Astrocyte of the spinal cord (primary cell): ENCODE measurements around the gene LTV1.

ENCODE experiments used
- DNase-seq: peaks from one replicate; pipeline ENCODE4 v3.0.0; 2011; ENCODE audit warnings: low read depth, low spot score
- H3K4me3 ChIP-seq: 2 replicates; pipeline ENCODE4 v1.5.1; 2011; ENCODE audit warnings: low read depth, mild to moderate bottlenecking, low read length, moderate library complexity
- in situ Hi-C: cut with HindIII; loops from 2 replicates; pipeline ENCODE4 v1.10.0; 2017; ENCODE audit warnings: low sequenced_read_pairs
- TF ChIP-seq, protein P1 (sequence below): IDR thresholded peaks from 2 replicates; pipeline ENCODE4 v1.5.1; 2012; ENCODE audit warnings: low read depth, mild to moderate bottlenecking, low read length, inconsistent platforms

The LTV1 gene

DNA sequence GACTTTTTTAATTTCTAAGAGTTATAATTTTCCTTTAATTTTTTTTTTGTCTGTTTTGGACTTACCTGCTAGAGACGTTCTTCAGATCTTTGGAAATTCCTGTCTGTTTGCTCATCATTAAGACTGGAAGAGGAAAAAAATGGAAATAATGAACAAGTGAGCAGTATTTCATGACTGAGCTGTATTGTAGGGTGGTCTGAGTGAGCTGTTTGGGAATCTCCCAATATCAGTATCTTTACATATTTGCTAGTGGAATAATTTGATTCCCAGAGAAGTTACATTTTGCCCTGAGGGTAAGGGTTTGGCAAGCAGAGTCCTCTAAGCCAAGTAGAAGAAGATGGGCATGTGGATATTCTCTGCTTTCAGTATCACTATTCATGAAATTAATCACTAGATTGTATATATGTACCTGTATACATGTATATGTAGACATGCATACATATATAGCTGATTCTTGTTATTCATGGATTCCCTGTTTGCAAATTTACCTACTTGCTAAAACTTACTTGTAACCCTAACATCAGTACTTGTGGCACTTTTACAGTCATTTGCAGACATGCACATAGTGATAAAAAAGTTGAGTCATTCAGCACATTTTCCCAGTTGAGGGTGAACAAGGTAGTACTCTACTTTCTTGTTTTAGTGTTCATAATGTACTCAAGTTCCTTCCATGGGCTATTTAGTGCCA is 34.6 kb downstream of the LTV1 start:
- DNase-seq, result no peak
- in situ Hi-C loops, result no loop called here
- H3K4me3 ChIP-seq, result no peak overlapping the region
- TF ChIP-seq, protein P1, sequence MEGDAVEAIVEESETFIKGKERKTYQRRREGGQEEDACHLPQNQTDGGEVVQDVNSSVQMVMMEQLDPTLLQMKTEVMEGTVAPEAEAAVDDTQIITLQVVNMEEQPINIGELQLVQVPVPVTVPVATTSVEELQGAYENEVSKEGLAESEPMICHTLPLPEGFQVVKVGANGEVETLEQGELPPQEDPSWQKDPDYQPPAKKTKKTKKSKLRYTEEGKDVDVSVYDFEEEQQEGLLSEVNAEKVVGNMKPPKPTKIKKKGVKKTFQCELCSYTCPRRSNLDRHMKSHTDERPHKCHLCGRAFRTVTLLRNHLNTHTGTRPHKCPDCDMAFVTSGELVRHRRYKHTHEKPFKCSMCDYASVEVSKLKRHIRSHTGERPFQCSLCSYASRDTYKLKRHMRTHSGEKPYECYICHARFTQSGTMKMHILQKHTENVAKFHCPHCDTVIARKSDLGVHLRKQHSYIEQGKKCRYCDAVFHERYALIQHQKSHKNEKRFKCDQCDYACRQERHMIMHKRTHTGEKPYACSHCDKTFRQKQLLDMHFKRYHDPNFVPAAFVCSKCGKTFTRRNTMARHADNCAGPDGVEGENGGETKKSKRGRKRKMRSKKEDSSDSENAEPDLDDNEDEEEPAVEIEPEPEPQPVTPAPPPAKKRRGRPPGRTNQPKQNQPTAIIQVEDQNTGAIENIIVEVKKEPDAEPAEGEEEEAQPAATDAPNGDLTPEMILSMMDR, result no peak

- H3K4me3 ChIP-seq, result no peak overlapping the region
- TF ChIP-seq, protein P1, result no peak
- DNase-seq, result no peak
- in situ Hi-C loops, result no loop called here
These were observed 35.2 kb downstream of the LTV1 start for GRCh38 chr6:143878272-143878760.

GRCh38 chr6:143880412-143880811 is 37.3 kb downstream of the LTV1 start:
- DNase-seq, result no peak
- in situ Hi-C loops, result no loop called here
- TF ChIP-seq, protein P1, result no peak
- H3K4me3 ChIP-seq, result no peak overlapping the region

GRCh38 chr6:143882401-143882930 is 39.3 kb downstream of the LTV1 start:
- in situ Hi-C loops, result no loop called here
- DNase-seq, result no peak
- TF ChIP-seq, protein P1, result no peak
- H3K4me3 ChIP-seq, result no peak overlapping the region

GRCh38 chr6:143884216-143884900 is 41.2 kb downstream of the LTV1 start:
- H3K4me3 ChIP-seq, result no peak overlapping the region
- DNase-seq, result no peak
- in situ Hi-C loops, result no loop called here
- TF ChIP-seq, protein P1, result no peak

- no peak for DNase-seq
- no peak overlapping the region for H3K4me3 ChIP-seq
- TF ChIP-seq, protein P1, result no peak
- in situ Hi-C loops, result no loop called here
These were observed 42.0 kb downstream of the LTV1 start for GRCh38 chr6:143885116-143885515.
